ENCODE data around the gene ZNF839. TPM values are rescaled to one million over a fixed set of nuclear protein-coding genes. Genes with fewer than 3 reads are reported as not detected.

Gene ZNF839
- total RNA-seq, 4 donors from 2014 or later = 3.8 to 12.6 (median 8.1) TPM

- ATAC-seq (ENCODE audit: low FRiP score) (no peak), DNase-seq (ENCODE audit: low spot score) (no peak)
- no peak for TF ChIP-seq CTCF (IDR thresholded peaks at IDR 0.05)
Measured at GRCh38 chr14:102330806-102331205, 11.3 kb downstream of the ZNF839 start.

GRCh38 chr14:102333390-102333789 is 13.8 kb downstream of the ZNF839 start:
- no peak for TF ChIP-seq CTCF (IDR thresholded peaks at IDR 0.05)
- DNase-seq (ENCODE audit: low spot score) (no peak), ATAC-seq (ENCODE audit: low FRiP score) (no peak)

- no peak for TF ChIP-seq CTCF (IDR thresholded peaks at IDR 0.05)
- ATAC-seq (ENCODE audit: low FRiP score) (no peak), DNase-seq (ENCODE audit: low spot score) (no peak)
Measured at GRCh38 chr14:102333795-102334705, 14.5 kb downstream of the ZNF839 start.

- DNase-seq (ENCODE audit: low spot score) (no peak), ATAC-seq (ENCODE audit: low FRiP score) (no peak)
- TF ChIP-seq CTCF (IDR thresholded peaks at IDR 0.05) = no peak
Measured at GRCh38 chr14:102335163-102335562, 15.6 kb downstream of the ZNF839 start.

GRCh38 chr14:102338724-102339123 is 19.2 kb downstream of the ZNF839 start:
- TF ChIP-seq CTCF (IDR thresholded peaks at IDR 0.05) = no peak
- ATAC-seq (ENCODE audit: low FRiP score) = no peak
- DNase-seq (ENCODE audit: low spot score) = no peak

GRCh38 chr14:102341566-102341965 is 22.0 kb downstream of the ZNF839 start:
- DNase-seq (ENCODE audit: low spot score) (no peak), ATAC-seq (ENCODE audit: low FRiP score) (no peak)
- TF ChIP-seq CTCF (IDR thresholded peaks at IDR 0.05) = no peak

GRCh38 chr14:102342238-102342637 is 22.7 kb downstream of the ZNF839 start:
- TF ChIP-seq CTCF (IDR thresholded peaks at IDR 0.05) = no peak
- no peak for ATAC-seq (ENCODE audit: low FRiP score)
- DNase-seq (ENCODE audit: low spot score) = no peak

All from omental fat pad (tissue), 4 donors.